Glutamatergic neuron (in vitro differentiated cells): ENCODE data around the gene NOXA1. TPM values are rescaled to one million over a fixed set of nuclear protein-coding genes. Genes with fewer than 3 reads are reported as not detected.
A peak's percentile ranks its signal among the peaks of the same experiment; 100 is the strongest.
"Not testable (repeated sequence)": the region's sequence is repeated elsewhere in the genome, so short reads cannot be mapped to it uniquely, and the experiment has no call there.

ENCODE experiments used
- DNase-seq: peaks from one replicate; pipeline ENCODE4 v3.0.0; 2022
- H3K27ac Mint-ChIP-seq: one replicate; pipeline ENCODE4 v1.8.0; 2020; ENCODE audit warnings: mild to moderate bottlenecking, mixed read lengths, inconsistent platforms; ENCODE audit not compliant: unreplicated experiment
- H3K27me3 Mint-ChIP-seq: one replicate; pipeline ENCODE4 v1.8.0; 2020; ENCODE audit warnings: mild to moderate bottlenecking, moderate library complexity, mixed read lengths, inconsistent platforms; ENCODE audit not compliant: unreplicated experiment
- H3K36me3 Mint-ChIP-seq: one replicate; pipeline ENCODE4 v1.8.0; 2020; ENCODE audit warnings: mild to moderate bottlenecking, mixed read lengths, inconsistent platforms; ENCODE audit not compliant: unreplicated experiment
- H3K4me1 Mint-ChIP-seq: one replicate; pipeline ENCODE4 v1.8.0; 2020; ENCODE audit warnings: mild to moderate bottlenecking, low read depth, mixed read lengths, inconsistent platforms; ENCODE audit not compliant: unreplicated experiment
- H3K4me3 Mint-ChIP-seq: one replicate; pipeline ENCODE4 v1.8.0; 2020; ENCODE audit warnings: mild to moderate bottlenecking, mixed read lengths, inconsistent platforms; ENCODE audit not compliant: unreplicated experiment
- H3K9me3 Mint-ChIP-seq: one replicate; pipeline ENCODE4 v1.8.0; 2020; ENCODE audit warnings: mild to moderate bottlenecking, moderate library complexity, mixed read lengths, inconsistent platforms; ENCODE audit not compliant: unreplicated experiment
- CTCF ChIP-seq: fragments of 200-600 bp; sonication (generic); IDR thresholded peaks from one replicate; pipeline ENCODE4 v1.5.0; 2021; ENCODE audit not compliant: partially characterized antibody, unreplicated experiment
- total RNA-seq: library from RNA; stranded (reverse); fragmentation: NEBNext Ultra II Directional; extraction: Animal tissue kit (Norgen Biotek cat#: 25700); gene quantifications from one replicate; pipeline ENCODE4 v1.2.1, GENCODE V29; 2021; ENCODE audit not compliant: unreplicated experiment

Gene NOXA1
- total RNA-seq, 1 donor from 2014 or later = 2.6 TPM

DNA sequence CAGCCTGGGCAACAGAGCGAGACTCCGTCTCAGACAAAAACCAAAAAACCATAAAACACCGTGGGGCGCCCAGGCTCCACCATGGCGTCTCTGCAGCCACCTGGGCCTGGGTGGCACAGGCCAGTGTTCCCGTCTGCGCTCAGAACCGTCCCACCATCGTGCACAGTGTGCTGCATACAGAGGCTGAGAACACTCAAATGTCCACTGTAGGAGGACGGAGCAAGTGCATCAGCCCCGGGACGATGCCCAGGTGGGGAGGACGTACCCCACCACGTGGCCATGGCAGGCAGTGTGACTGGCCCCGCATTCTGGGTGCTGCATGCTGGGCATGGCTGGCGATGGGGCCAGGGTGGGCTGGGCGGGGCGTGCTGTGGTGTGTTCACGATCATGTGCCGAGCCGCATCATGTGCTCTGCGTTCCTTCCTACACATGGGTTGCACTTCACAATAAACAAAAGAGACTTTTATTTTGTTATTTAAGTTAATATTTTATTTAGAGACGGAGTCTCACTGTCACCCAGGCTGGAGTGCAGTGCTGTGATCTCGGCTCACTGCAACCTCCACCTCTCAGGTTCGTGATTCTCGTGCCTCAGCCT lies 38.0 kb upstream of the NOXA1 start:
- Mint-ChIP-seq H3K9me3 (peaks cover 6% of the 10 kb centered on the region), H3K4me1 (peaks cover 6% of the 10 kb centered on the region), H3K27ac (no peak overlapping the region), H3K27me3 (peaks cover 3% of the 10 kb centered on the region), H3K36me3 (no peaks in the 10 kb centered on the region), H3K4me3 (no peak overlapping the region)
- TF ChIP-seq CTCF = no peak
- no peak for DNase-seq

DNA sequence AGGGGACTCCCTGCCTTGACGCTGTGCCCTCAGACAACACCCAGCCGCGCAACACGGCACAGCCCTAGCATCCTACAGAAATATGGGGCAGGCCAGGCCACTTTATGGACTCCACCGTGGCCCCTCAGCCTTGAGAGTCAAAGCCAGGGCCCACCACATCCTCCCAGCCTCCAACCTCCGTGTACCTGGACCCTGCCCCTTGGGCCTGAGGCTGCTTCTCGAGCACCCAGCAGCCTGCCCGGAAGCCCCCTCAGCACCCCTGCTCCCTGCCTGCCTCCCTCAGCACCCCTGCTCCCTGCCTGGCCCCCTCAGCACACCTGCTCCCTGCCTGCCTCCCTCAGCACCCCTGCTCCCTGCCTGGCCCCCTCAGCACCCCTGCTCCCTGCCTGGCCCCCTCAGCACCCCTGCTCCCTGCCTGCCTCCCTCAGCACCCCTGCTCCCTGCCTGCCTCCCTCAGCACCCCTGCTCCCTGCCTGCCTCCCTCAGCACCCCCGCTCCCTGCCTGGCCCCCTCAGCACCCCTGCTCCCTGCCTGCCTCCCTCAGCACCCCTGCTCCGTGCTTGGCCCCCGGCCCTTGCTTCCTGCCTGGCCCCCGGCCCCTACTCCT lies 36.6 kb upstream of the NOXA1 start:
- H3K27ac Mint-ChIP-seq = not testable (repeated sequence)

GRCh38 chr9:137387114-137387890 lies 35.9 kb upstream of the NOXA1 start:
- no peak for TF ChIP-seq CTCF
- Mint-ChIP-seq H3K27ac (peak overlapping the region; percentile 17), H3K4me1 (peaks cover 10% of the 10 kb centered on the region), H3K36me3 (no peaks in the 10 kb centered on the region), H3K27me3 (peaks cover 6% of the 10 kb centered on the region), H3K9me3 (peaks cover 8% of the 10 kb centered on the region), H3K4me3 (no peak overlapping the region)
- no peak for DNase-seq

More for the DNA sequence above, 36.6 kb upstream of the NOXA1 start:
- not testable (repeated sequence) for H3K27me3 Mint-ChIP-seq, H3K4me3 Mint-ChIP-seq, H3K4me1 Mint-ChIP-seq, H3K9me3 Mint-ChIP-seq, H3K36me3 Mint-ChIP-seq, DNase-seq

- Mint-ChIP-seq H3K36me3 (no peaks in the 10 kb centered on the region), H3K27ac (peak overlapping the region; percentile 85), H3K4me1 (peaks cover 10% of the 10 kb centered on the region), H3K4me3 (no peak overlapping the region), H3K9me3 (peaks cover 6% of the 10 kb centered on the region), H3K27me3 (peaks cover 6% of the 10 kb centered on the region)
- TF ChIP-seq CTCF = no peak
- DNase-seq = no peak
These were observed 35.2 kb upstream of the NOXA1 start for GRCh38 chr9:137387891-137388560.

DNA sequence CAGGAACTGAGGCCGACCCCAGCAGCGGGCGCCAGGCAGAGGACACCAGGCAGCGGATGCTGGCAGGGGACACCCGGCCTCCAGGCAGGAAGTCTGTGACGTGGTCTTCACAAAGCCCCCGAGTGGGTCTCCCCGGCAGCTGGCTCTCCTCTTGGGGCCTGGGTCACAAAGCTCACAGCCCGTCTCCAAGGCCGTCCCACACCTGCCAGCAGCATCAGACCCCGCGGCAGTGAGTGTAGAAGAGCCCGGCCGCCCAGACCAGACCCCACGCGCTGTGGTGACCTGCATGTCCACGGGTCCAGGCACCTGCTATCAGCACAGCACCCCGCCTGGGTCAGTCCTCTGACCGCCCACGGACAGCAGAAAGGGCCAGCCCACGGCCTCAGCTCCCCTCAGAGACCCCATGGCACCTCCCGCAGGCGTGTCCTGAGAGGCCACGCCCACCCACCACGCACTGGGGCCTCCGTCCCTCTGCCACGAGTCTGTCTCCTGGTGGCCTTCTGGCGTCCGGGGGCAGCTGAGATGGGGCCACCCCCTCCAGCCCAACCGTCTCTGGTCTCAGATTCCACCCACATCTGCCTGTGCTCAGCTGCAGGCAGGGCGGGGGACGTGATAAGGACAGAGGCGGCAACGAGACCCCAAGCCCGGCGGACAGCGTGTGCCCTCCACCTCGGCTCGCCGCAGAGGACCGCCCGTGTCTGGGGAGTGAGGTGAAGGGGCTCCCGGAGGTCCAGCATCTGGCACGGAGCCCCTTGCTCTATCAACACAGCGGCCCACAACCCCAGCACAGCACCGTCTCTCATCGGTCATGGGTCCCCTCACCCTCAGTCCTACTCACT lies 34.4 kb upstream of the NOXA1 start:
- Mint-ChIP-seq H3K9me3 (peaks cover 6% of the 10 kb centered on the region), H3K4me3 (no peak overlapping the region), H3K4me1 (peaks cover 7% of the 10 kb centered on the region), H3K27me3 (peaks cover 6% of the 10 kb centered on the region), H3K27ac (peak overlapping the region; percentile 85), H3K36me3 (no peaks in the 10 kb centered on the region)
- TF ChIP-seq CTCF = no peak
- DNase-seq = peak; percentile 56
